Panc1 (cell line): ENCODE data around the gene SLC25A15. TPM values are rescaled to one million over a fixed set of nuclear protein-coding genes. Genes with fewer than 3 reads are reported as not detected.
"Not testable (repeated sequence)": the region's sequence is repeated elsewhere in the genome, so short reads cannot be mapped to it uniquely, and the experiment has no call there.

Experiments used
- ATAC-seq: fragments of 200-7000 bp; cut with Tn5 transposase; 2 replicates; pipeline ENCODE4 v1.9.1; 2020; ENCODE audit warnings: mild to moderate bottlenecking, moderate library complexity
- BruUV-seq: library from RNA; stranded (reverse); fragments of 400-500 nt; replicated peaks from 2 replicates; lab custom pipeline; 2021; lab: Mats Ljungman, UMichigan
- CTCF ChIA-PET: fragments of 300-600 bp; sonication (Branson Sonifier 250); formaldehyde crosslinking; loops from one replicate; lab custom pipeline; 2022; ENCODE audit warnings: antibody characterized with exemption; lab: Charles Lee
- POLR2A ChIA-PET: fragments of 300-600 bp; sonication (Branson Sonifier 250); formaldehyde crosslinking; loops from one replicate; lab custom pipeline; 2022; ENCODE audit warnings: antibody characterized with exemption; lab: Charles Lee
- DNase-seq: peaks from one replicate; pipeline ENCODE4 v3.0.0-alpha.2; 2010; ENCODE audit warnings: low read depth, low spot score
- H3K27ac ChIP-seq: 2 replicates; pipeline ENCODE4 v1.5.1; 2011; ENCODE audit warnings: mild to moderate bottlenecking, low read length, inconsistent platforms
- H3K27me3 ChIP-seq: fragments of 200-500 bp; sonication (Bioruptor generic); 2 replicates; pipeline ENCODE4 v1.6.0; 2014; ENCODE audit warnings: low read length, inconsistent platforms; ENCODE audit not compliant: control insufficient read depth, insufficient read depth
- H3K36me3 ChIP-seq: fragments of 200-500 bp; sonication (Bioruptor generic); 2 replicates; pipeline ENCODE4 v1.5.1; 2014; ENCODE audit warnings: inconsistent platforms, mild to moderate bottlenecking, low read length, moderate library complexity; ENCODE audit not compliant: control insufficient read depth, insufficient read depth
- H3K4me1 ChIP-seq: 2 replicates; pipeline ENCODE4 v1.5.1; 2011; ENCODE audit warnings: inconsistent platforms, mild to moderate bottlenecking, low read length, moderate library complexity; ENCODE audit not compliant: control insufficient read depth, insufficient read depth
- H3K4me3 ChIP-seq, 2 experiments: 2 replicates each; pipeline ENCODE4 v1.5.1; 2011 to 2012; ENCODE audit warnings: low read depth in 2 of 2, low read length in 2 of 2, mild to moderate bottlenecking in 2 of 2, inconsistent platforms in 1 of 2, moderate library complexity in 1 of 2
- H3K9me3 ChIP-seq: fragments of 200-500 bp; sonication (Bioruptor generic); 2 replicates; pipeline ENCODE4 v1.5.1; 2014; ENCODE audit warnings: low read depth, mild to moderate bottlenecking, inconsistent platforms, low read length, moderate library complexity; ENCODE audit not compliant: control insufficient read depth, insufficient read depth
- POLR2AphosphoS5 ChIP-seq: IDR thresholded peaks from 2 replicates; pipeline ENCODE4 v1.6.1; 2012; ENCODE audit warnings: mild to moderate bottlenecking, low read depth, low read length, moderate library complexity
- SIN3A ChIP-seq: IDR thresholded peaks from 2 replicates; pipeline ENCODE4 v1.6.1; 2012; ENCODE audit warnings: low read depth, mild to moderate bottlenecking, low read length, moderate library complexity, borderline replicate concordance; ENCODE audit not compliant: insufficient read depth
- TCF7L2 ChIP-seq: IDR thresholded peaks from 2 replicates; pipeline ENCODE4 v1.6.1; 2011; ENCODE audit warnings: mild to moderate bottlenecking, low read depth, low read length, inconsistent platforms
- in situ Hi-C: cut with HindIII; loops from 2 replicates; pipeline ENCODE4 v1.10.0; 2016; ENCODE audit warnings: low sequenced_read_pairs, low pct_unique_long_range_greater_than_20kb
- intact Hi-C: fragments of 100-400 bp; cut with micrococcal nuclease; formaldehyde crosslinking; loops from one replicate; pipeline ENCODE4 v1.10.0; 2022; ENCODE audit not compliant: unreplicated experiment
- total RNA-seq: library from RNA; stranded (reverse); gene quantifications from one replicate; pipeline ENCODE4 v1.2.1, GENCODE V29; 2021; ENCODE audit not compliant: unreplicated experiment
- TF ChIP-seq, protein P1 (sequence below), 2 experiments: IDR thresholded peaks; 2 replicates each; pipeline ENCODE4 v1.6.1; 2011 to 2012; ENCODE audit warnings: low read depth in 2 of 2, control low read depth in 1 of 2, low read length in 1 of 2, mild to moderate bottlenecking in 1 of 2, moderate library complexity in 1 of 2; ENCODE audit not compliant: insufficient read depth in 1 of 2
- TF ChIP-seq, protein P2 (sequence below): fragments of 450-650 bp; IDR thresholded peaks from 2 replicates; pipeline ENCODE4 v1.5.1; 2017; ENCODE audit warnings: mild to moderate bottlenecking

The SLC25A15 gene
- total RNA-seq, 1 experiment from 2014 or later = 16.4 TPM

DNA sequence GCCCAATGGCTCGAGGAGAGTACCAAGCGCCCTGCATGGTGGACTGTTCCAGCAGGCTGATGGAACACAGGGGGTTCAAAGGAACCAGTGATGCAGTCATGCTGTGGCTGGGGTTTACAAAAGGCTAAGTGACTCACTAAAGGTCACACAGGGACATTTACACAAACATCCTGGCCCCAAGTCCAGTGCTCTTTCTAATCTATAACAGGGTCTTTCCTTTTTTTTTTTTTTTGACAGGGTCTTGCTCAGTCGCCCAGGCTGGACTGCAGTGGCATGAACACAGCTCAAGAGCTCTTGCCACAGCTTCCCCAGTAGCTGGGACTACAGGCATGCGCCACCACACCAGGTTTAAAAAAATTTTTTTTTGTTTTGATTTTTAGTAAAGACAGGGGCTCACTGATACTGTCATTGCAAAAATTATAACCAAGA, 2.8 kb upstream of the SLC25A15 start:
- H3K36me3 ChIP-seq = no peaks in the 10 kb centered on the region
- intact Hi-C loops (no loop called here), in situ Hi-C loops (no loop called here)
- POLR2A ChIA-PET = interaction anchor here (0.6 kb wide), 1 partner anchor 152 kb away, joined by 6 read pairs; no protein-coding TSS in a partner anchor
- H3K27ac ChIP-seq = no peak overlapping the region
- ATAC-seq (no peak), DNase-seq (no peak)
- H3K27me3 ChIP-seq = no peaks in the 10 kb centered on the region
- peaks cover 6% of the 10 kb centered on the region; the same call in 1 of the 2 replicates for H3K4me1 ChIP-seq
- no peaks in the 10 kb centered on the region for H3K9me3 ChIP-seq
- TF ChIP-seq, protein P1, sequence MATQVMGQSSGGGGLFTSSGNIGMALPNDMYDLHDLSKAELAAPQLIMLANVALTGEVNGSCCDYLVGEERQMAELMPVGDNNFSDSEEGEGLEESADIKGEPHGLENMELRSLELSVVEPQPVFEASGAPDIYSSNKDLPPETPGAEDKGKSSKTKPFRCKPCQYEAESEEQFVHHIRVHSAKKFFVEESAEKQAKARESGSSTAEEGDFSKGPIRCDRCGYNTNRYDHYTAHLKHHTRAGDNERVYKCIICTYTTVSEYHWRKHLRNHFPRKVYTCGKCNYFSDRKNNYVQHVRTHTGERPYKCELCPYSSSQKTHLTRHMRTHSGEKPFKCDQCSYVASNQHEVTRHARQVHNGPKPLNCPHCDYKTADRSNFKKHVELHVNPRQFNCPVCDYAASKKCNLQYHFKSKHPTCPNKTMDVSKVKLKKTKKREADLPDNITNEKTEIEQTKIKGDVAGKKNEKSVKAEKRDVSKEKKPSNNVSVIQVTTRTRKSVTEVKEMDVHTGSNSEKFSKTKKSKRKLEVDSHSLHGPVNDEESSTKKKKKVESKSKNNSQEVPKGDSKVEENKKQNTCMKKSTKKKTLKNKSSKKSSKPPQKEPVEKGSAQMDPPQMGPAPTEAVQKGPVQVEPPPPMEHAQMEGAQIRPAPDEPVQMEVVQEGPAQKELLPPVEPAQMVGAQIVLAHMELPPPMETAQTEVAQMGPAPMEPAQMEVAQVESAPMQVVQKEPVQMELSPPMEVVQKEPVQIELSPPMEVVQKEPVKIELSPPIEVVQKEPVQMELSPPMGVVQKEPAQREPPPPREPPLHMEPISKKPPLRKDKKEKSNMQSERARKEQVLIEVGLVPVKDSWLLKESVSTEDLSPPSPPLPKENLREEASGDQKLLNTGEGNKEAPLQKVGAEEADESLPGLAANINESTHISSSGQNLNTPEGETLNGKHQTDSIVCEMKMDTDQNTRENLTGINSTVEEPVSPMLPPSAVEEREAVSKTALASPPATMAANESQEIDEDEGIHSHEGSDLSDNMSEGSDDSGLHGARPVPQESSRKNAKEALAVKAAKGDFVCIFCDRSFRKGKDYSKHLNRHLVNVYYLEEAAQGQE (IDR thresholded peaks at IDR 0.05; ENCODE audit: insufficient read depth in 1 of 2, low read depth in 2 of 2, low read length in 1 of 2) = no peak
- no peak for TF ChIP-seq TCF7L2
- no peak for TF ChIP-seq POLR2AphosphoS5
- no peak for TF ChIP-seq SIN3A
- TF ChIP-seq, protein P2, sequence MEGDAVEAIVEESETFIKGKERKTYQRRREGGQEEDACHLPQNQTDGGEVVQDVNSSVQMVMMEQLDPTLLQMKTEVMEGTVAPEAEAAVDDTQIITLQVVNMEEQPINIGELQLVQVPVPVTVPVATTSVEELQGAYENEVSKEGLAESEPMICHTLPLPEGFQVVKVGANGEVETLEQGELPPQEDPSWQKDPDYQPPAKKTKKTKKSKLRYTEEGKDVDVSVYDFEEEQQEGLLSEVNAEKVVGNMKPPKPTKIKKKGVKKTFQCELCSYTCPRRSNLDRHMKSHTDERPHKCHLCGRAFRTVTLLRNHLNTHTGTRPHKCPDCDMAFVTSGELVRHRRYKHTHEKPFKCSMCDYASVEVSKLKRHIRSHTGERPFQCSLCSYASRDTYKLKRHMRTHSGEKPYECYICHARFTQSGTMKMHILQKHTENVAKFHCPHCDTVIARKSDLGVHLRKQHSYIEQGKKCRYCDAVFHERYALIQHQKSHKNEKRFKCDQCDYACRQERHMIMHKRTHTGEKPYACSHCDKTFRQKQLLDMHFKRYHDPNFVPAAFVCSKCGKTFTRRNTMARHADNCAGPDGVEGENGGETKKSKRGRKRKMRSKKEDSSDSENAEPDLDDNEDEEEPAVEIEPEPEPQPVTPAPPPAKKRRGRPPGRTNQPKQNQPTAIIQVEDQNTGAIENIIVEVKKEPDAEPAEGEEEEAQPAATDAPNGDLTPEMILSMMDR = no peak
- no peak overlapping the region for H3K4me3 ChIP-seq
- BruUV-seq = no TSS peak
- CTCF ChIA-PET = no interaction called here

DNA sequence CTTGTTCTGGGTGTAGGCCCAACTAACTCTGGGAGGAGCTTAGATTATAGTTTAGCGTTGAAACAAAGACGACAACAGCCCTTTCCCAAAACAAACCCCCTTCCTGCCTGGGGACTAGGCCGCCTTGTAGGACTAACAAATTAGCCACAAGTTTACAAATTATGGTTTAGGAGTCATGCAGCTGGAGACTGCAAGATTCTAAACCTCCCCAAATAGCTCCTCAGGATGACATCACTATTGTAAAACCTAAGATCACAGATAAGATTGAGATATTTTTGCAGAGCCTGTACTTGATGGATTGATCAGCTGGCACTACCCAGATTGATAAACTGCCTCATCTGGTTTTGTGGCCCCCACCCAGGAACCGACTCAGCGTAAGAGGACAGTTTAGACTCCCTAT, 2.3 kb upstream of the SLC25A15 start:
- Histone ChIP-seq H3K4me1 (peaks cover 6% of the 10 kb centered on the region; the same call in 1 of the 2 replicates), H3K27me3 (no peaks in the 10 kb centered on the region), H3K36me3 (no peaks in the 10 kb centered on the region), H3K9me3 (no peaks in the 10 kb centered on the region), H3K4me3 (no peak overlapping the region), H3K27ac (no peak overlapping the region)
- DNase-seq = no peak
- POLR2A ChIA-PET = interaction anchor here (0.6 kb wide), 1 partner anchor 151 kb away, joined by 6 read pairs; no protein-coding TSS in a partner anchor
- CTCF ChIA-PET = no interaction called here
- ATAC-seq = no peak
- BruUV-seq = no TSS peak
- TF ChIP-seq, protein P2 = no peak
- TF ChIP-seq TCF7L2 (no peak), POLR2AphosphoS5 (no peak), SIN3A (no peak)
- TF ChIP-seq, protein P1 (IDR thresholded peaks at IDR 0.05; ENCODE audit: insufficient read depth in 1 of 2, low read depth in 2 of 2, low read length in 1 of 2) = no peak
- in situ Hi-C loops (no loop called here), intact Hi-C loops (no loop called here)

DNA sequence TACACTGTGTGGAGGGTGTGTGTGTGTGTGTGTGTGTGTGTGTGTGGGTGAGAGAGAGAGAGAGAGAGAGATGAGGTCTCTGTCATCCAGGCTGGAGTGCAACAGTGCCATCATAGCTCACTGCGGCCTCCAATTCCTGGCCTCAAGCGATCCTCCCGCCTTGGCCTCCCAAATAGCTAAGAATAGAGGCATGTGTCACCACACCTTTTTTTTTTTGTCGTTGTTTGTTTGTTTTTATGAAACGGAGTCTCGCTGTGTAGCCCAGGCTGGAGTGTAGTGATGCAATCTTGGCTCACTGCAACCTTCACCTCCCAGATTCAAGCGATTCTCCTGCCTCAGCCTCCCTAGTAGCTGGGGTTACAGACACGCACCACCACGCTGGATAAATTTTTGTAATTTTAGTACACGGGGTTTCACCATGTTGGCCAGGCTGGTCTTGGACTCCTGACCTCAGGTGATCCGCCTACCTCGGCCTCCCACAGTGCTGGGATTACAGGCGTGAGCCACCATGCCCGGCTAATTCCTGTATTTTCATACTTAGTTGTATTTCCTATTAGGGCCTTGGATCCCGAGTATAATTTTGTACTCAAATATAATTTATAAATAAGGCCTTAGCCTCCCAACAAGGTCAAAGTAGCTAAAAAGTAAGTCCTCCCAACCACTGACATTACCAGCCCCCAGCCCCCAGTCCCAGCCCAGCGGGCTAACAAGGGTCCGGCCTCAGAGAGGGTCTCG, 704 bp upstream of the SLC25A15 start:
- H3K4me1 ChIP-seq, H3K36me3 ChIP-seq, BruUV-seq, H3K9me3 ChIP-seq, DNase-seq, in situ Hi-C loops, H3K27me3 ChIP-seq, intact Hi-C loops: not testable (repeated sequence)
- peak; percentile 24 for ATAC-seq
- ChIA-PET POLR2A (interaction anchor here (0.5 to 0.8 kb wide), 2 partner anchors 11 to 1074 kb away, joined by 3 read pairs; no protein-coding TSS in a partner anchor), CTCF (interaction anchor here (0.6 to 1.1 kb wide), 2 partner anchors 10 to 11 kb away, joined by 3 to 10 read pairs; no protein-coding TSS in a partner anchor)
- Histone ChIP-seq H3K27ac (peak overlapping the region; percentile 85), H3K4me3 (peak overlapping the region; percentile 68 to 72)
